Peyer's patch (tissue), 4 donors: ENCODE data around the gene FUT2. TPM values are rescaled to one million over a fixed set of nuclear protein-coding genes. Genes with fewer than 3 reads are reported as not detected.

Experiments used
- DNase-seq, 3 donors: peaks; one replicate each; pipeline ENCODE4 v3.0.0-alpha.2; 2017 to 2019
- H3K27ac ChIP-seq, 4 donors: fragments of 200-600 bp; sonication (generic); one replicate each; pipeline ENCODE4 v1.5.1; 2016 to 2019
- H3K27me3 ChIP-seq, 2 donors: fragments of 200-600 bp; sonication (generic); one replicate each; pipeline ENCODE4 v1.5.1; 2019
- H3K36me3 ChIP-seq, 3 donors: fragments of 200-600 bp; sonication (generic); one replicate each; pipeline ENCODE4 v1.5.1; 2016 to 2019
- H3K4me1 ChIP-seq, 4 donors: fragments of 200-600 bp; sonication (generic); one replicate each; pipeline ENCODE4 v1.5.1; 2016 to 2019
- H3K4me3 ChIP-seq, 4 donors: fragments of 200-600 bp; sonication (generic); 1 replicate in 3 of 4; 2 replicates in 1 of 4; pipeline ENCODE4 v1.5.1; 2016 to 2019; ENCODE audit warnings: mild to moderate bottlenecking in 1 of 4
- H3K9me3 ChIP-seq, 4 donors: fragments of 200-600 bp; sonication (generic); one replicate each; pipeline ENCODE4 v1.5.1; 2016 to 2019; ENCODE audit warnings: mild to moderate bottlenecking in 1 of 4
- POLR2A ChIP-seq, 2 donors: fragments of 450-650 bp; IDR thresholded peaks; one replicate each; pipeline ENCODE4 v1.5.1; 2017; ENCODE audit warnings: antibody characterized with exemption in 2 of 2, mild to moderate bottlenecking in 2 of 2, moderate library complexity in 2 of 2
- total RNA-seq, 4 donors: library from RNA; depleted of rRNA; stranded (reverse); fragments of >200 nt; gene quantifications; one replicate each; pipeline ENCODE4 v1.1.0, GENCODE V29; 2016
- TF ChIP-seq, protein P1 (sequence below), 6 experiments: fragments of 450-650 bp in 4 of 6; fragments of 200-600 bp in 2 of 6; sonication (generic) in 1 of 6; IDR thresholded peaks; one replicate each; pipeline ENCODE4 v1.5.1; 2017 to 2019; ENCODE audit warnings: antibody characterized with exemption in 6 of 6, mild to moderate bottlenecking in 3 of 6, moderate library complexity in 1 of 6

Gene FUT2
- total RNA-seq, 4 donors from 2014 or later = 11.6 to 91.6 (median 53.8) TPM

DNA sequence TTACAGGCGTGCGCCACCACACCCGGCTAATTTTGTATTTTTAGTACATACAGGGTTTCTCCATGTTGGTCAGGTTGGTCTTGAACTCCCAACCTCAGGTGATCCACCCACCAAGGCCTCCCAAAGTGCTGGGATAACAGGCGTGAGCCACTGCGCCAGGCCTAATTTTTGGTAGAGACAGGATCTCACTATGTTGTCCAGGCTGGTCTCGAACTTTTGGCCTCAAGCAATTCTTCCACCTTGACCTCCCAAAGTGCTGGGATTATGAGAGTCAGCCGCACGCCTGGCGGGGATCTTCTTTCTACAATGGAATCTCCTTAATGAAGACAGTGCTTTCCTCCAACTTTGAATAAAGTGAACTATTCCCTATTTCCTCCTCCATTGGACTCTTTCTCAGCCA lies 38.9 kb downstream of the FUT2 start:
- no peak for DNase-seq
- Histone ChIP-seq H3K4me3 (no peak overlapping the region), H3K9me3 (no peaks in the 10 kb centered on the region)

DNA sequence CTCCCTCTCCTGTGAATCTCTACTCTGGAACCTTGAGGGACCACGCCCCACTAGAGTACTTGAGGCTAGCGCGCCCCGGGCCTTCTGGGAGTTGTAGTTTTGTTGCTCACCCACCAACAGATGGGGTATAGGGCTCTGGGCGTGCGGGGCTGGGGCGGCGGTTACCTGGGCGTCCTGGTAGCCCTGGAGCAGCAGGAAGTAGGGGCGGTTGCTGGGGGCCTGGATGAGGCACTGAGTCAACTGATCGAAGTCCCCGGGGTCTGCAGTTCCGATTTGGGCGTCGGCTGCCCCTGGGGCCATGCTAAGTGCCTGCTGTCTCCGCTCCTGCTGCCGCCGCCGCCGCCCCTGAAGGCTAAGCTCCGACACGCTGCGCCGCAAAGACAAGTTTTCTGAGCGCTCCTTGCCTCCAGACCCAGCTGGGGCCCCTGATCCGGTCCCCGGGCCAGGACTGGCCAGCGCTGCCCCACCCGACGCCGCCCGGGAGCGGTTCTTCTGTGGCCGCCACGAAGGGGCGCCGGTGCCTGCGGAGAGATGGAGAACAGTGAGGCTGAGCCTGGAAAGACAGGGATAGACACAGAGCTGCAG lies 39.4 kb downstream of the FUT2 start:
- Histone ChIP-seq H3K4me1 (peaks cover 4 to 15% (median 8%) of the 10 kb centered on the region in 4 donors), H3K27ac (no peak overlapping the region), H3K36me3 (no peaks in the 10 kb centered on the region), H3K9me3 (no peaks in the 10 kb centered on the region), H3K4me3 (peak overlapping the region in 2 of 4 donors; percentile 28 to 41), H3K27me3 (no peaks in the 10 kb centered on the region)
- DNase-seq = peak in 2 of 3 donors; percentile 66 to 69
- no peak for TF ChIP-seq POLR2A (IDR thresholded peaks at IDR 0.05)
- TF ChIP-seq, protein P1, sequence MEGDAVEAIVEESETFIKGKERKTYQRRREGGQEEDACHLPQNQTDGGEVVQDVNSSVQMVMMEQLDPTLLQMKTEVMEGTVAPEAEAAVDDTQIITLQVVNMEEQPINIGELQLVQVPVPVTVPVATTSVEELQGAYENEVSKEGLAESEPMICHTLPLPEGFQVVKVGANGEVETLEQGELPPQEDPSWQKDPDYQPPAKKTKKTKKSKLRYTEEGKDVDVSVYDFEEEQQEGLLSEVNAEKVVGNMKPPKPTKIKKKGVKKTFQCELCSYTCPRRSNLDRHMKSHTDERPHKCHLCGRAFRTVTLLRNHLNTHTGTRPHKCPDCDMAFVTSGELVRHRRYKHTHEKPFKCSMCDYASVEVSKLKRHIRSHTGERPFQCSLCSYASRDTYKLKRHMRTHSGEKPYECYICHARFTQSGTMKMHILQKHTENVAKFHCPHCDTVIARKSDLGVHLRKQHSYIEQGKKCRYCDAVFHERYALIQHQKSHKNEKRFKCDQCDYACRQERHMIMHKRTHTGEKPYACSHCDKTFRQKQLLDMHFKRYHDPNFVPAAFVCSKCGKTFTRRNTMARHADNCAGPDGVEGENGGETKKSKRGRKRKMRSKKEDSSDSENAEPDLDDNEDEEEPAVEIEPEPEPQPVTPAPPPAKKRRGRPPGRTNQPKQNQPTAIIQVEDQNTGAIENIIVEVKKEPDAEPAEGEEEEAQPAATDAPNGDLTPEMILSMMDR (IDR thresholded peaks at IDR 0.05) = no peak

More for the DNA sequence above, 38.9 kb downstream of the FUT2 start:
- TF ChIP-seq, protein P1 (IDR thresholded peaks at IDR 0.05) = no peak
- no peak for TF ChIP-seq POLR2A (IDR thresholded peaks at IDR 0.05)
- Histone ChIP-seq H3K27me3 (no peaks in the 10 kb centered on the region), H3K27ac (no peak overlapping the region), H3K4me1 (peaks cover 4 to 10% (median 8%) of the 10 kb centered on the region in 4 donors), H3K36me3 (no peaks in the 10 kb centered on the region)

DNA sequence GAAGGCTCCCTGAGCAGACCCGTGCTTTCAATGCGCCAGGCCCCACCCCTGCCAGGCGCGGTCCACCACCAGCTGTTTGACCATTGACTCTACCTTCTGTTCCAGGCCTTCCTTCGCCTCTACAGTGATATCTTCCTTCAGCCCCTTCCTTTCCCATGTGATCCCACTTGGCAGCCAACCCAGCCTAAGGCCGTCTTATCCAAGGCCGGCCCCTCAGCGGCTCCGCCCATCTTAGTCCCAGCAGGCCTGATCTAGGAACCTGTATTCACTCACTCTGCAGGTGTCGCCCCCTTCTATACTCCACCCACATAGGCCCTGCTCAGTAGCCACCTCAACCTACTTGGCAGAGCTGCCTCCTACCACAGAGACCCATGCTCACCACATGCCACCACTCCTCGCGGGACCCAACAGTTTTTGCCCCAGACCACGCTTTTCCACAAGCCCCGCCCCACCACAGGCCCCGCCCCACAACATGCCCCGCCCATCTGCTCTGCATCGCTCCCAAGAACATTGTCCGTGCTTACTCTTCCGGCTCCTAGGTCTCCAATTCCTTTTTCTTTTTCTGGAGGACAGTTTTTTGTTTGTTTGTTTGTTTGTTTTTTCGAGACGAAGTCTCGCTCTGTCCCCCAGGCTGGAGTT lies 41.7 kb downstream of the FUT2 start:
- TF ChIP-seq, protein P1 (IDR thresholded peaks at IDR 0.05) = no peak
- no peak for TF ChIP-seq POLR2A (IDR thresholded peaks at IDR 0.05)
- H3K9me3 ChIP-seq = no peaks in the 10 kb centered on the region
- no peak overlapping the region for H3K27ac ChIP-seq
- H3K4me1 ChIP-seq = peaks cover 4 to 30% (median 8%) of the 10 kb centered on the region in 4 donors
- no peaks in the 10 kb centered on the region for H3K36me3 ChIP-seq
- no peak overlapping the region for H3K4me3 ChIP-seq
- H3K27me3 ChIP-seq = no peaks in the 10 kb centered on the region
- DNase-seq = no peak

DNA sequence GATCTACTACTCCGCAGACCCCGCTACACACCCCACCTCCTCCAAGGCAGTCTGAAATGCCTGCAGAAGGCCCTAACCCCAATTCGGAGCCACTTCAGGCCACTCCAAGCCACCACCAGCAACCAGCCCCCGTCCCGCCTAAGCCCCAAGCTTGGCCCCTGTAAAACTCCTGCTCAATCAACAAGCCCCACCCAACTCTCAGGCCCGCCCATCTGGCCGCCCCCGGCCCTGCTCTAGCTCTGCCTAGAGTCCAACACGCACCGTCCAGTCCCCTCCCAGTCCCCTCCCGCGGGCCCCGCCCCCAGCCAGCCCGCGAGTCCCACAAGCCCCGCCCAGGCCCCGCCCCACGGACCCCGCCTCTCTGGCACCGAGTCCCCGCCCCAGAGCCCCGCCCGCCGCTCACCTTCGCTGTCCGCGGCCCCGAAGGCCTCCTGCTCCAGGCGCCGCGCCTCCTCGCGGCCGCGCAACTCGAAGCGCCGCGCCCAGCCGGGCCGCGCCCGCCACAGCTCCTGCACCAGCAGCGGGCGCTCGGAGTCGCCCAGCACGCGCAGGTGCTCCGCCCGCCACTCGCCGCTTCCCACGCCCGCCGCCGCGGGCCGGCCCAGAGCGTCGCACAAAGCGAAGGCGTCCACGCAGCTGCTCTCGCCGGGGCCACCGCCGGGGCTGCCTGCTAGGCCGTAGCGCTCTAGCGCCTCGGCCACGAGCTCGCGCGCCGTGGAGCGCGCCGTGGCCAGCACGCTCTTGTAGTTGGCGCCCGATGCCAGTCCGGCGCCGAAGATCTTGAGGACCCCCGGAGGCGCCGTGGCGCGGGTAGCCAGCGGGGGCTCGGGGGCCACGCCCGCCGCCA lies 43.0 kb downstream of the FUT2 start:
- Histone ChIP-seq H3K36me3 (no peaks in the 10 kb centered on the region), H3K9me3 (no peaks in the 10 kb centered on the region), H3K27me3 (no peaks in the 10 kb centered on the region), H3K4me1 (peaks cover 4 to 30% (median 8%) of the 10 kb centered on the region in 4 donors), H3K27ac (peak overlapping the region in 3 of 4 donors; percentile 52 to 77 (median 73)), H3K4me3 (peak overlapping the region; percentile 41 to 70 (median 60))
- TF ChIP-seq, protein P1 (IDR thresholded peaks at IDR 0.05) = peak in 5 of 6 experiments; percentile 35 to 94 (median 84)
- TF ChIP-seq POLR2A (IDR thresholded peaks at IDR 0.05) = no peak
- DNase-seq = peak; percentile 96 to 99 (median 98)

DNA sequence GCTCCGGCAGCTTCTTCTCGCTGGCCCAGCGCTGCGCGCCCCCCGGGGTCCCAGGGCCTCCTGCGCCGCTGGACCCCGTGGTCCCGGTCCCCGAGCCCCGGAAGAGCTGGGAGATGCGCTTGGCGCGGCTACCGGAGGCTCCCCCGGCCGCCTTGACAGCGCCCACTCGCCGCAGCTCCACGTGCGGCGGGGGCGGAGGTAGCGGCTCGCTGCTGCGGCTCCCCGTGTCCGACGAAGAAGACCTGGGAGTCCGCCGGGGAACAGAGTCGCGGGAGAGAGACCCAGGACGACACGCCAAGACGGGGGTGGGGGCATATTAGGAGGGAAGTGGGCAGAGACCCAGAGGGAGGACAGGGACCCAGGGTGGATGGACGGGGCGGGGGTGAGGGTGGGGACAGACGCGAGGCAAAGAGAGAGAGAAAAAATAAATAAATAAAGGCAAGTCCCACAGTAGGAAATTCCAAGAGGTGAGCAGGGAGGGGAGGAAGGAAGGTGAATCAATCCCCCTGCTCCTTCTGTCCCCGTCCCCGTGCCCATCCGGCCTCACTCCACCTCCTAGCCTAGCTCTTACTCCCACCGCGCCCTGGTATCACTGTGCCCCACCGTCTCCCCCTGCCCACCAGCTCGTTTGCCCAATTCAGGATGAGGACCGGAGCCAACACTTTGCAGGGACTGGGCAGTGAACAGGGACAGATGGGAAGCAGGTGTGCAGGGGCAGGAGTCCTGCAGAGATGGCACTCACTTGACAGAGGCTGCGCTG lies 43.8 kb downstream of the FUT2 start:
- TF ChIP-seq, protein P1 (IDR thresholded peaks at IDR 0.05) = no peak
- no peak for TF ChIP-seq POLR2A (IDR thresholded peaks at IDR 0.05)

More for the DNA sequence above, 43.8 kb downstream of the FUT2 start:
- no peaks in the 10 kb centered on the region for H3K27me3 ChIP-seq
- no peaks in the 10 kb centered on the region for H3K9me3 ChIP-seq
- peaks cover 4 to 30% (median 8%) of the 10 kb centered on the region in 4 donors for H3K4me1 ChIP-seq
- no peak for DNase-seq
- peak overlapping the region in 3 of 4 donors; percentile 52 to 77 (median 73) for H3K27ac ChIP-seq
- H3K4me3 ChIP-seq = peak overlapping the region; percentile 41 to 70 (median 60)
- H3K36me3 ChIP-seq = no peaks in the 10 kb centered on the region
